ENCODE measurements around the gene TIMM13. TPM values are rescaled to one million over a fixed set of nuclear protein-coding genes. Genes with fewer than 3 reads are reported as not detected.

The TIMM13 gene
- total and polyA plus RNA-seq, 2 donors (not counting 1 experiment from before 2014, with no cell fraction given), result 19.4 to 32.5 TPM

GRCh38 chr19:2392366-2392765 is 35.0 kb downstream of the TIMM13 start:
- CTCF ChIA-PET, result interaction anchor here (0.6 to 5.7 kb wide), 33 partner anchors 9 to 375 kb away, joined by 3 to 58 read pairs (median 4); partner anchors contain the start of genes AP3D1, LSM7, PLEKHJ1 and SPPL2B
- DNase-seq (no peak), ATAC-seq (ENCODE audit: low read depth) (no peak)
- intact Hi-C loops (cut with micrococcal nuclease), result loop anchor here (5.0 to 10.0 kb wide), 2 partner anchors 222 to 240 kb away; partner anchors contain the start of gene AP3D1
- H3K36me3 ChIP-seq (replicated peaks in 1 of 2; ENCODE audit: control extremely low read depth in 1 of 2, control insufficient read depth in 1 of 2, extremely low read depth in 1 of 2, insufficient read depth in 2 of 2, low read length in 1 of 2), result no peaks in the 10 kb centered on the region
- peaks cover 16 to 31% of the 10 kb centered on the region in 2 donors for H3K4me1 ChIP-seq (ENCODE audit: control insufficient read depth in 2 of 2, insufficient read depth in 2 of 2, low read length in 2 of 2)
- TF ChIP-seq EZH2 (IDR thresholded peaks at IDR 0.05; ENCODE audit: borderline replicate concordance, insufficient read depth, low read depth, low read length, poor library complexity, severe bottlenecking), result no peak
- TF ChIP-seq CTCF (IDR thresholded peaks at IDR 0.05), result no peak
- H3K79me2 ChIP-seq (ENCODE audit: control insufficient read depth, insufficient read depth, low read length), result no peaks in the 10 kb centered on the region
- POLR2A ChIA-PET, result interaction anchor here (0.6 to 1.6 kb wide), 4 partner anchors 84 to 153 kb away, joined by 3 to 5 read pairs (median 4); partner anchors contain the start of gene GADD45B
- no peaks in the 10 kb centered on the region for H3K27me3 ChIP-seq (replicated peaks in 1 of 4; ENCODE audit: control extremely low read depth in 1 of 4, control insufficient read depth in 3 of 4, insufficient read depth in 4 of 4, low read length in 3 of 4)
- no peak overlapping the region for H3K9ac ChIP-seq (ENCODE audit: low read length)
- no peak overlapping the region for H3K27ac ChIP-seq (ENCODE audit: low read length in 2 of 2)
- H3K4me2 ChIP-seq (replicated peaks; ENCODE audit: low read depth, low read length, poor library complexity, severe bottlenecking), result no peak overlapping the region
- Mint-ChIP-seq H3K27me3 (no peaks in the 10 kb centered on the region), H3K4me3 (no peak overlapping the region), H3K27ac (peak overlapping the region; percentile 15), H3K4me1 (peaks cover 32% of the 10 kb centered on the region), H3K9me3 (ENCODE audit: insufficient read depth) (no peaks in the 10 kb centered on the region)
- H2AFZ ChIP-seq (ENCODE audit: insufficient read depth, low read depth, low read length, poor library complexity, severe bottlenecking), result no peak overlapping the region
- H3K4me3 ChIP-seq (ENCODE audit: control extremely low read depth in 1 of 5, extremely low read depth in 1 of 5, insufficient read depth in 1 of 5, low read depth in 2 of 5, low read length in 4 of 5), result no peak overlapping the region
- 59% methylated on average over 7 of the region's 7 CpGs for WGBS (ENCODE audit: insufficient coverage)
- H4K20me1 ChIP-seq (ENCODE audit: control insufficient read depth, insufficient read depth, low read length, poor library complexity, severe bottlenecking), result no peaks in the 10 kb centered on the region
- H3K9me3 ChIP-seq (ENCODE audit: control extremely low read depth in 1 of 3, control insufficient read depth in 2 of 3, insufficient read depth in 1 of 3, low read length in 2 of 3), result no peaks in the 10 kb centered on the region

GRCh38 chr19:2391118-2391725 is 36.2 kb downstream of the TIMM13 start:
- H3K27ac ChIP-seq (ENCODE audit: low read length in 2 of 2), result no peak overlapping the region
- H3K4me1 ChIP-seq (ENCODE audit: control insufficient read depth in 2 of 2, insufficient read depth in 2 of 2, low read length in 2 of 2), result peaks cover 16 to 31% of the 10 kb centered on the region in 2 donors
- peaks cover 32% of the 10 kb centered on the region for H3K4me1 Mint-ChIP-seq
- H3K79me2 ChIP-seq (ENCODE audit: control insufficient read depth, insufficient read depth, low read length), result no peaks in the 10 kb centered on the region
- no peaks in the 10 kb centered on the region for H4K20me1 ChIP-seq (ENCODE audit: control insufficient read depth, insufficient read depth, low read length, poor library complexity, severe bottlenecking)
- intact Hi-C loops (cut with micrococcal nuclease), result loop anchor here (1.0 to 10.0 kb wide), 3 partner anchors 155 to 239 kb away; partner anchors contain the start of genes AP3D1, PLEKHJ1 and SF3A2
- H3K9me3 Mint-ChIP-seq (ENCODE audit: insufficient read depth), result no peaks in the 10 kb centered on the region
- ATAC-seq (ENCODE audit: low read depth) (peak; percentile 51), DNase-seq (peak; percentile 82)
- H3K27me3 Mint-ChIP-seq, result no peaks in the 10 kb centered on the region
- H3K4me3 Mint-ChIP-seq, result peak overlapping the region; percentile 61
- H3K9me3 ChIP-seq (ENCODE audit: control extremely low read depth in 1 of 3, control insufficient read depth in 2 of 3, insufficient read depth in 1 of 3, low read length in 2 of 3), result no peaks in the 10 kb centered on the region
- no peak overlapping the region for H3K9ac ChIP-seq (ENCODE audit: low read length)
- no peaks in the 10 kb centered on the region for H3K27me3 ChIP-seq (replicated peaks in 1 of 4; ENCODE audit: control extremely low read depth in 1 of 4, control insufficient read depth in 3 of 4, insufficient read depth in 4 of 4, low read length in 3 of 4)
- H2AFZ ChIP-seq (ENCODE audit: insufficient read depth, low read depth, low read length, poor library complexity, severe bottlenecking), result no peak overlapping the region
- no peak for TF ChIP-seq EZH2 (IDR thresholded peaks at IDR 0.05; ENCODE audit: borderline replicate concordance, insufficient read depth, low read depth, low read length, poor library complexity, severe bottlenecking)
- peak; percentile 92 for TF ChIP-seq CTCF (IDR thresholded peaks at IDR 0.05)
- 0% methylated on average over 4 of the region's 10 CpGs for WGBS (ENCODE audit: insufficient coverage)
- ChIA-PET CTCF (interaction anchor here (0.7 to 5.7 kb wide), 27 partner anchors 8 to 261 kb away, joined by 3 to 58 read pairs (median 4); partner anchors contain the start of genes AP3D1, LMNB2, LSM7 and SPPL2B), POLR2A (interaction anchor here (0.6 to 0.7 kb wide), 5 partner anchors 28 to 160 kb away, joined by 3 to 9 read pairs (median 4); no protein-coding TSS in a partner anchor)
- peak overlapping the region; percentile 21 for H3K4me2 ChIP-seq (replicated peaks; ENCODE audit: low read depth, low read length, poor library complexity, severe bottlenecking)
- no peaks in the 10 kb centered on the region for H3K36me3 ChIP-seq (replicated peaks in 1 of 2; ENCODE audit: control extremely low read depth in 1 of 2, control insufficient read depth in 1 of 2, extremely low read depth in 1 of 2, insufficient read depth in 2 of 2, low read length in 1 of 2)
- H3K4me3 ChIP-seq (ENCODE audit: control extremely low read depth in 1 of 5, extremely low read depth in 1 of 5, insufficient read depth in 1 of 5, low read depth in 2 of 5, low read length in 4 of 5), result no peak overlapping the region
- H3K27ac Mint-ChIP-seq, result peak overlapping the region; percentile 70

Measured in B cell (primary cell).